BE2C (cell line): ENCODE results near the gene COL25A1.

Experiments
- DNase-seq: peaks from one replicate; pipeline ENCODE4 v3.0.0-alpha.2; 2020
- H3K27me3 ChIP-seq: fragments of 250-450 bp; sonication (Bioruptor Pico); 2 replicates; pipeline ENCODE4 v1.5.1; 2020; ENCODE audit warnings: mild to moderate bottlenecking
- H3K36me3 ChIP-seq: fragments of 250-450 bp; sonication (Bioruptor Pico); 2 replicates; pipeline ENCODE4 v1.5.1; 2020; ENCODE audit warnings: mild to moderate bottlenecking
- H3K4me1 ChIP-seq: fragments of 250-450 bp; sonication (Bioruptor Pico); 2 replicates; pipeline ENCODE4 v1.5.1; 2020
- H3K4me3 ChIP-seq: 2 replicates; pipeline ENCODE4 v1.5.1; 2011; ENCODE audit warnings: low read depth, low read length
- H3K9me3 ChIP-seq: fragments of 250-450 bp; sonication (Bioruptor Pico); 2 replicates; pipeline ENCODE4 v1.5.1; 2020
- CTCF ChIP-seq: IDR thresholded peaks from 2 replicates; pipeline ENCODE4 v1.5.1; 2012; ENCODE audit warnings: mild to moderate bottlenecking, low read depth, low read length

Gene COL25A1

GRCh38 chr4:109126856-109127255, 175.6 kb downstream of the COL25A1 start:
- TF ChIP-seq CTCF = no peak
- Histone ChIP-seq H3K4me3 (no peak overlapping the region), H3K27me3 (no peaks in the 10 kb centered on the region), H3K4me1 (no peaks in the 10 kb centered on the region), H3K9me3 (no peaks in the 10 kb centered on the region), H3K36me3 (no peaks in the 10 kb centered on the region)
- no peak for DNase-seq

GRCh38 chr4:109125084-109125483, 177.4 kb downstream of the COL25A1 start:
- DNase-seq = no peak
- Histone ChIP-seq H3K36me3 (no peaks in the 10 kb centered on the region), H3K9me3 (no peaks in the 10 kb centered on the region), H3K4me3 (no peak overlapping the region), H3K27me3 (no peaks in the 10 kb centered on the region), H3K4me1 (no peaks in the 10 kb centered on the region)
- TF ChIP-seq CTCF = no peak

GRCh38 chr4:109123951-109124350, 178.5 kb downstream of the COL25A1 start:
- no peak for DNase-seq
- Histone ChIP-seq H3K27me3 (no peaks in the 10 kb centered on the region), H3K4me3 (no peak overlapping the region), H3K36me3 (no peaks in the 10 kb centered on the region), H3K4me1 (no peaks in the 10 kb centered on the region), H3K9me3 (no peaks in the 10 kb centered on the region)
- no peak for TF ChIP-seq CTCF

GRCh38 chr4:109121561-109121960, 180.9 kb downstream of the COL25A1 start:
- Histone ChIP-seq H3K4me3 (no peak overlapping the region), H3K27me3 (no peaks in the 10 kb centered on the region), H3K36me3 (no peaks in the 10 kb centered on the region), H3K9me3 (no peaks in the 10 kb centered on the region), H3K4me1 (no peaks in the 10 kb centered on the region)
- no peak for TF ChIP-seq CTCF
- DNase-seq = no peak

GRCh38 chr4:109119852-109120251, 182.6 kb downstream of the COL25A1 start:
- no peak overlapping the region for H3K4me3 ChIP-seq
- H3K27me3 ChIP-seq = no peaks in the 10 kb centered on the region; the same call in 1 of the 2 replicates
- no peak for TF ChIP-seq CTCF
- no peaks in the 10 kb centered on the region for H3K9me3 ChIP-seq
- H3K4me1 ChIP-seq = no peaks in the 10 kb centered on the region
- no peaks in the 10 kb centered on the region for H3K36me3 ChIP-seq
- DNase-seq = no peak

GRCh38 chr4:109118635-109119034, 183.8 kb downstream of the COL25A1 start:
- Histone ChIP-seq H3K36me3 (no peaks in the 10 kb centered on the region), H3K4me1 (no peaks in the 10 kb centered on the region), H3K27me3 (no peaks in the 10 kb centered on the region; the same call in 1 of the 2 replicates), H3K9me3 (no peaks in the 10 kb centered on the region), H3K4me3 (no peak overlapping the region)
- no peak for TF ChIP-seq CTCF
- DNase-seq = no peak
